Lower leg skin (tissue), 3 donors: Measurements from ENCODE around the gene RNF213.

ENCODE experiments used
- POLR2A ChIP-seq, 2 donors: fragments of 450-650 bp; IDR thresholded peaks; one replicate each; pipeline ENCODE4 v1.6.1; 2016 to 2017; ENCODE audit warnings: antibody characterized with exemption in 2 of 2, mild to moderate bottlenecking in 1 of 2, moderate library complexity in 1 of 2
- TF ChIP-seq, protein P1 (sequence below), 3 donors: fragments of 450-650 bp; IDR thresholded peaks; one replicate each; pipeline ENCODE4 v1.5.1; 2016; ENCODE audit warnings: antibody characterized with exemption in 3 of 3, mild to moderate bottlenecking in 3 of 3, moderate library complexity in 2 of 3

DNA sequence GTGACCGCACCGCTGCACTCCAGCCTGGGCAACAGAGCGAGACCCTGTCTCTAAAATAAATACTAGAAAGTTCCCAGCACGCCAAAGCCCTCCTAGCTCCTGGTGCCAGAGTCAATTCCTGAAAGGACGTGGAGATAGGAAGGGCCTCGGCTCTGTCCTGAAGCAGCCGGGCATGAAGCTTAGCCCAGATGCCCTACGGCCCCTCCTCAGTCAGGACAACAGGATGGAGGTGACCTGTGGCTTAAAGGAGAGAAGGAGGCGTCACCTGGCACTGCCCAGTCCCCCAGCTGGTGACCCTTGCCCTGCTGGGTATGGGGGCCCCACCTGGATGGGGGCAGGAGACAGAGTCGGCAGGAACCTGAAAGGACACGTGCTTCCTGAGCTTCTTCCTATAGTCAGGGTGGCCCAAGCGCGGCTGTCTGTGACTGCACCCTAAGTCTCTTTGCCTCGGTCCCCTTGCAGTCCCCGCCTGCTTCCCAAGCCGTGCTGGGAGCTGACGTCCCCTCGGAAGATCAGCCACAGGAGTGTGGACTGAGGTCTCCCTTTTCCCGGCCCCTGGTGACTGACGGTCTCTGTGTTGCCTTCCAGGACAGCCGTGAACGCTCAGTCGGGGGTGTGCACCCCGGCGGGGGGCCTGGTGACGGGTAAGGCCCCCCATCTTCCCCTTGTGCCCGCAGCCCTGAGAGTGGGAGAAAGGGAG, 14.9 kb upstream of the RNF213 start:
- TF ChIP-seq, protein P1, sequence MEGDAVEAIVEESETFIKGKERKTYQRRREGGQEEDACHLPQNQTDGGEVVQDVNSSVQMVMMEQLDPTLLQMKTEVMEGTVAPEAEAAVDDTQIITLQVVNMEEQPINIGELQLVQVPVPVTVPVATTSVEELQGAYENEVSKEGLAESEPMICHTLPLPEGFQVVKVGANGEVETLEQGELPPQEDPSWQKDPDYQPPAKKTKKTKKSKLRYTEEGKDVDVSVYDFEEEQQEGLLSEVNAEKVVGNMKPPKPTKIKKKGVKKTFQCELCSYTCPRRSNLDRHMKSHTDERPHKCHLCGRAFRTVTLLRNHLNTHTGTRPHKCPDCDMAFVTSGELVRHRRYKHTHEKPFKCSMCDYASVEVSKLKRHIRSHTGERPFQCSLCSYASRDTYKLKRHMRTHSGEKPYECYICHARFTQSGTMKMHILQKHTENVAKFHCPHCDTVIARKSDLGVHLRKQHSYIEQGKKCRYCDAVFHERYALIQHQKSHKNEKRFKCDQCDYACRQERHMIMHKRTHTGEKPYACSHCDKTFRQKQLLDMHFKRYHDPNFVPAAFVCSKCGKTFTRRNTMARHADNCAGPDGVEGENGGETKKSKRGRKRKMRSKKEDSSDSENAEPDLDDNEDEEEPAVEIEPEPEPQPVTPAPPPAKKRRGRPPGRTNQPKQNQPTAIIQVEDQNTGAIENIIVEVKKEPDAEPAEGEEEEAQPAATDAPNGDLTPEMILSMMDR (IDR thresholded peaks at IDR 0.05) = no peak
- no peak for TF ChIP-seq POLR2A (IDR thresholded peaks at IDR 0.05)
